H9 (cell line): Measurements from ENCODE around the gene ANKRD17. TPM values are rescaled to one million over a fixed set of nuclear protein-coding genes. Genes with fewer than 3 reads are reported as not detected.

Experiments
- DNase-seq: peaks from one replicate; pipeline ENCODE4 v3.0.0-alpha.2; 2017
- H2AFZ ChIP-seq: one replicate; pipeline ENCODE4 v1.6.1; 2013; ENCODE audit warnings: mild to moderate bottlenecking, low read length, control low read depth, moderate library complexity
- H2AK5ac ChIP-seq: 2 replicates; pipeline ENCODE4 v1.6.1; 2013; ENCODE audit warnings: low read length, control low read depth, mixed read lengths; ENCODE audit not compliant: insufficient read length
- H2BK120ac ChIP-seq: one replicate; pipeline ENCODE4 v1.6.1; 2013; ENCODE audit warnings: low read depth, mild to moderate bottlenecking, low read length, control low read depth, inconsistent platforms; ENCODE audit not compliant: poor library complexity, severe bottlenecking
- H2BK12ac ChIP-seq: 2 replicates; pipeline ENCODE4 v1.6.1; 2013; ENCODE audit warnings: low read length, control low read depth, mixed read lengths, low read depth; ENCODE audit not compliant: insufficient read length
- H2BK15ac ChIP-seq: 2 replicates; pipeline ENCODE4 v1.6.1; 2013; ENCODE audit warnings: low read depth, low read length, control low read depth
- H2BK20ac ChIP-seq: one replicate; pipeline ENCODE4 v1.6.1; 2013; ENCODE audit warnings: low read depth, mild to moderate bottlenecking, low read length, control low read depth, inconsistent platforms; ENCODE audit not compliant: poor library complexity, severe bottlenecking
- H2BK5ac ChIP-seq: 2 replicates; pipeline ENCODE4 v1.6.1; 2013; ENCODE audit warnings: low read length, control low read depth, mixed read lengths; ENCODE audit not compliant: insufficient read length
- H3K14ac ChIP-seq: 2 replicates; pipeline ENCODE4 v1.6.1; 2013; ENCODE audit warnings: low read length, control low read depth; ENCODE audit not compliant: insufficient read depth
- H3K18ac ChIP-seq: 2 replicates; pipeline ENCODE4 v1.6.1; 2013; ENCODE audit warnings: low read depth, mild to moderate bottlenecking, mixed read lengths, low read length, control low read depth; ENCODE audit not compliant: insufficient read length
- H3K23ac ChIP-seq: 2 replicates; pipeline ENCODE4 v1.6.1; 2013; ENCODE audit warnings: low read length, control low read depth, mixed read lengths, low read depth; ENCODE audit not compliant: insufficient read length
- H3K23me2 ChIP-seq: 2 replicates; pipeline ENCODE4 v1.6.1; 2013; ENCODE audit warnings: low read depth, mild to moderate bottlenecking, mixed read lengths, low read length, control low read depth; ENCODE audit not compliant: insufficient read length, poor library complexity, severe bottlenecking
- H3K27ac ChIP-seq: 2 replicates; pipeline ENCODE4 v1.5.1; 2013; ENCODE audit warnings: low read length, control low read depth, mixed read lengths, low read depth; ENCODE audit not compliant: insufficient read length
- H3K27me3 ChIP-seq: 2 replicates; pipeline ENCODE4 v1.6.1; 2013; ENCODE audit warnings: low read length, control low read depth, inconsistent platforms; ENCODE audit not compliant: insufficient read depth
- H3K4ac ChIP-seq: 2 replicates; pipeline ENCODE4 v1.6.1; 2013; ENCODE audit warnings: low read depth, mild to moderate bottlenecking, control low read depth, inconsistent platforms, low read length, moderate library complexity
- H3K4me1 ChIP-seq: 2 replicates; pipeline ENCODE4 v1.6.1; 2013; ENCODE audit warnings: low read length, control low read depth, inconsistent platforms; ENCODE audit not compliant: insufficient read depth
- H3K4me2 ChIP-seq: 2 replicates; pipeline ENCODE4 v1.6.1; 2013; ENCODE audit warnings: low read length, control low read depth, mixed read lengths; ENCODE audit not compliant: insufficient read length, insufficient read depth
- H3K56ac ChIP-seq: 2 replicates; pipeline ENCODE4 v1.6.1; 2013; ENCODE audit warnings: low read depth, mild to moderate bottlenecking, mixed read lengths, low read length, control low read depth; ENCODE audit not compliant: insufficient read length
- H3K79me1 ChIP-seq: 2 replicates; pipeline ENCODE4 v1.6.1; 2013; ENCODE audit warnings: low read depth, mild to moderate bottlenecking, moderate library complexity, low read length, control low read depth, inconsistent platforms; ENCODE audit not compliant: insufficient read depth, poor library complexity, severe bottlenecking
- H3K79me2 ChIP-seq: 2 replicates; pipeline ENCODE4 v1.6.1; 2013; ENCODE audit warnings: low read length, control low read depth, inconsistent platforms; ENCODE audit not compliant: insufficient read depth
- H3K9ac ChIP-seq: 2 replicates; pipeline ENCODE4 v1.6.1; 2013; ENCODE audit warnings: low read length, control low read depth, mixed read lengths; ENCODE audit not compliant: insufficient read length; ENCODE audit errors: extremely low read depth
- H3K9me3 ChIP-seq: one replicate; pipeline ENCODE4 v1.6.1; 2013; ENCODE audit warnings: low read depth, low read length, inconsistent platforms; ENCODE audit not compliant: control insufficient read depth
- H3T11ph ChIP-seq: one replicate; pipeline ENCODE4 v1.6.1; 2013; ENCODE audit warnings: mild to moderate bottlenecking, low read length, control low read depth, inconsistent platforms
- H4K20me1 ChIP-seq: one replicate; pipeline ENCODE4 v1.6.1; 2013; ENCODE audit not compliant: control insufficient read depth, insufficient read length, insufficient read depth
- H4K5ac ChIP-seq: 2 replicates; pipeline ENCODE4 v1.6.1; 2013; ENCODE audit warnings: low read depth, mild to moderate bottlenecking, mixed read lengths, low read length, control low read depth; ENCODE audit not compliant: insufficient read length
- H4K8ac ChIP-seq: replicated peaks from 2 replicates; pipeline ENCODE4 v1.6.1; 2013; ENCODE audit warnings: low read length, control low read depth, mixed read lengths, low read depth; ENCODE audit not compliant: insufficient read length
- H4K91ac ChIP-seq: 2 replicates; pipeline ENCODE4 v1.6.1; 2013; ENCODE audit warnings: low read depth, mild to moderate bottlenecking, moderate library complexity, mixed read lengths, low read length, control low read depth; ENCODE audit not compliant: insufficient read length
- H3K27ac Mint-ChIP-seq, 3 experiments: 2 replicates in 2 of 3; 3 replicates in 1 of 3; pipeline ENCODE4 v1.8.0; 2020 to 2021; ENCODE audit warnings: mixed read lengths in 3 of 3, mild to moderate bottlenecking in 1 of 3, moderate library complexity in 1 of 3
- H3K27me3 Mint-ChIP-seq: 2 replicates; pipeline ENCODE4 v1.8.0; 2021; ENCODE audit warnings: low read depth, mild to moderate bottlenecking, moderate library complexity, mixed read lengths
- H3K36me3 Mint-ChIP-seq, 3 experiments: 2 replicates in 2 of 3; 3 replicates in 1 of 3; pipeline ENCODE4 v1.8.0; 2020 to 2021; ENCODE audit warnings: low read depth in 3 of 3, mixed read lengths in 3 of 3; ENCODE audit not compliant: insufficient read depth in 1 of 3
- H3K4me1 Mint-ChIP-seq, 2 experiments: 2 replicates each; pipeline ENCODE4 v1.8.0; 2020; ENCODE audit warnings: mixed read lengths in 2 of 2
- H3K4me3 Mint-ChIP-seq, 2 experiments: 2 replicates in 1 of 2; 3 replicates in 1 of 2; pipeline ENCODE4 v1.8.0; 2020 to 2021; ENCODE audit warnings: mild to moderate bottlenecking in 2 of 2, mixed read lengths in 2 of 2, moderate library complexity in 1 of 2
- H3K9me3 Mint-ChIP-seq, 2 experiments: 2 replicates in 1 of 2; 3 replicates in 1 of 2; pipeline ENCODE4 v1.8.0; 2020; ENCODE audit warnings: mild to moderate bottlenecking in 2 of 2, mixed read lengths in 2 of 2, moderate library complexity in 1 of 2
- WGBS: extraction: QIAGEN DNeasy Blood & Tissue Kit; methylation state at CpG from one replicate; pipeline ENCODE4 v1.1.7; 2013; ENCODE audit warnings: missing lambda C conversion rate, low lambda C conversion rate, mixed read lengths; ENCODE audit not compliant: insufficient read length; ENCODE audit errors: extremely low coverage; 5-methylcytosine and 5-hydroxymethylcytosine counted together
- total RNA-seq: library from RNA; stranded (reverse); gene quantifications from 2 replicates; pipeline ENCODE4 v1.2.1, GENCODE V29; 2021
- TF ChIP-seq, protein P1 (sequence below): fragments of 200-600 bp; sonication (generic); conservative IDR thresholded peaks from 3 replicates; pipeline ENCODE4 v1.8.0; 2021; ENCODE audit warnings: antibody characterized with exemption, mild to moderate bottlenecking

The ANKRD17 gene
- total RNA-seq, 1 experiment from 2014 or later: 82.4 TPM

- H3K4me3 Mint-ChIP-seq: no peak overlapping the region
- H3K9me3 Mint-ChIP-seq: no peaks in the 10 kb centered on the region
- H3K27me3 ChIP-seq: no peaks in the 10 kb centered on the region
- H4K5ac ChIP-seq: no peak overlapping the region
- H3K4me1 Mint-ChIP-seq: no peaks in the 10 kb centered on the region
- H3K23ac ChIP-seq: no peak overlapping the region
- H2BK15ac ChIP-seq: no peak overlapping the region
- H3K27ac Mint-ChIP-seq: peak overlapping the region in 1 of 3 experiments; percentile 26; a peak in 1 of 7 replicates
- H3T11ph ChIP-seq: no peak overlapping the region
- no peak overlapping the region for H2BK120ac ChIP-seq
- no peak overlapping the region for H3K18ac ChIP-seq
- no peak overlapping the region for H2BK12ac ChIP-seq
- no peak overlapping the region for H3K56ac ChIP-seq
- no peak overlapping the region for H4K8ac ChIP-seq
- H3K79me2 ChIP-seq: no peaks in the 10 kb centered on the region
- no peaks in the 10 kb centered on the region for H3K9me3 ChIP-seq
- H3K79me1 ChIP-seq: no peaks in the 10 kb centered on the region
- H2BK5ac ChIP-seq: no peak overlapping the region
- DNase-seq: no peak
- H3K23me2 ChIP-seq: no peaks in the 10 kb centered on the region
- no peak overlapping the region for H3K4ac ChIP-seq
- H3K14ac ChIP-seq: no peak overlapping the region
- H2AFZ ChIP-seq: no peak overlapping the region
- no peak overlapping the region for H2AK5ac ChIP-seq
- H3K36me3 Mint-ChIP-seq: peaks cover 19 to 63% (median 61%) of the 10 kb centered on the region in 3 experiments; a peak in 6 of 7 replicates
- no peak overlapping the region for H4K91ac ChIP-seq
- no peaks in the 10 kb centered on the region for H3K4me1 ChIP-seq
- H2BK20ac ChIP-seq: no peak overlapping the region
- no peak overlapping the region for H3K27ac ChIP-seq
- no peak overlapping the region for H3K9ac ChIP-seq
- H3K27me3 Mint-ChIP-seq: no peaks in the 10 kb centered on the region
- TF ChIP-seq, protein P1, sequence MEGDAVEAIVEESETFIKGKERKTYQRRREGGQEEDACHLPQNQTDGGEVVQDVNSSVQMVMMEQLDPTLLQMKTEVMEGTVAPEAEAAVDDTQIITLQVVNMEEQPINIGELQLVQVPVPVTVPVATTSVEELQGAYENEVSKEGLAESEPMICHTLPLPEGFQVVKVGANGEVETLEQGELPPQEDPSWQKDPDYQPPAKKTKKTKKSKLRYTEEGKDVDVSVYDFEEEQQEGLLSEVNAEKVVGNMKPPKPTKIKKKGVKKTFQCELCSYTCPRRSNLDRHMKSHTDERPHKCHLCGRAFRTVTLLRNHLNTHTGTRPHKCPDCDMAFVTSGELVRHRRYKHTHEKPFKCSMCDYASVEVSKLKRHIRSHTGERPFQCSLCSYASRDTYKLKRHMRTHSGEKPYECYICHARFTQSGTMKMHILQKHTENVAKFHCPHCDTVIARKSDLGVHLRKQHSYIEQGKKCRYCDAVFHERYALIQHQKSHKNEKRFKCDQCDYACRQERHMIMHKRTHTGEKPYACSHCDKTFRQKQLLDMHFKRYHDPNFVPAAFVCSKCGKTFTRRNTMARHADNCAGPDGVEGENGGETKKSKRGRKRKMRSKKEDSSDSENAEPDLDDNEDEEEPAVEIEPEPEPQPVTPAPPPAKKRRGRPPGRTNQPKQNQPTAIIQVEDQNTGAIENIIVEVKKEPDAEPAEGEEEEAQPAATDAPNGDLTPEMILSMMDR: no peak
- WGBS: no CpG with 5 or more reads among the region's 2 CpGs
- H4K20me1 ChIP-seq: no peaks in the 10 kb centered on the region
- H3K4me2 ChIP-seq: no peak overlapping the region
Observed at GRCh38 chr4:73139991-73140390, 118.6 kb downstream of the ANKRD17 start.
